IMR-90 (cell line): Measurements from ENCODE around the gene CARM1. TPM values are rescaled to one million over a fixed set of nuclear protein-coding genes. Genes with fewer than 3 reads are reported as not detected.
A peak's percentile ranks its signal among the peaks of the same experiment; 100 is the strongest.

ENCODE experiments used
- ATAC-seq: fragments of 200-7000 bp; cut with Tn5 transposase; 2 replicates; pipeline ENCODE4 v1.9.1; 2020; ENCODE audit warnings: low read depth, mild to moderate bottlenecking, moderate library complexity
- BruUV-seq: library from RNA; stranded (reverse); fragments of 400-500 nt; replicated peaks from 2 replicates; lab custom pipeline; 2021; lab: Mats Ljungman, UMichigan
- CTCF ChIA-PET: fragments of 300-600 bp; formaldehyde crosslinking; extraction: SDS; loops from one replicate; lab custom pipeline; 2021; ENCODE audit warnings: antibody characterized with exemption; lab: Yijun Ruan, JAX
- POLR2A ChIA-PET: fragments of 300-600 bp; sonication (Branson Sonifier 250); formaldehyde crosslinking; loops from one replicate; lab custom pipeline; 2022; ENCODE audit warnings: antibody characterized with exemption; ENCODE audit not compliant: unreplicated experiment; lab: Charles Lee
- DNase-seq: peaks from one replicate; pipeline ENCODE4 v3.0.0; 2013
- H2AFZ ChIP-seq: replicated peaks from 2 replicates; pipeline ENCODE3; 2013; ENCODE audit warnings: low read length, mild to moderate bottlenecking; ENCODE audit not compliant: poor library complexity
- H2AK5ac ChIP-seq: 2 replicates; pipeline ENCODE4 v1.6.1; 2013; ENCODE audit warnings: low read depth, low read length, inconsistent platforms
- H2AK9ac ChIP-seq: replicated peaks from 2 replicates; pipeline ENCODE3; 2013; ENCODE audit warnings: mild to moderate bottlenecking, low read depth, low read length, moderate library complexity; ENCODE audit not compliant: poor library complexity
- H2BK120ac ChIP-seq: 2 replicates; pipeline ENCODE4 v1.6.1; 2013; ENCODE audit warnings: low read depth, low read length, inconsistent platforms
- H2BK15ac ChIP-seq: 3 replicates; pipeline ENCODE4 v1.6.1; 2013; ENCODE audit warnings: low read depth, low read length, inconsistent platforms
- H2BK20ac ChIP-seq: 2 replicates; pipeline ENCODE4 v1.6.1; 2013; ENCODE audit warnings: low read depth, mild to moderate bottlenecking, inconsistent platforms, low read length, moderate library complexity
- H2BK5ac ChIP-seq: 2 replicates; pipeline ENCODE4 v1.6.1; 2013; ENCODE audit warnings: mild to moderate bottlenecking, low read depth, low read length, inconsistent platforms; ENCODE audit not compliant: poor library complexity, severe bottlenecking
- H3K14ac ChIP-seq: replicated peaks from 2 replicates; pipeline ENCODE4 v1.6.1; 2013; ENCODE audit warnings: low read depth, low read length, inconsistent platforms
- H3K18ac ChIP-seq: 2 replicates; pipeline ENCODE4 v1.6.1; 2013; ENCODE audit warnings: low read depth, low read length, control low read depth
- H3K23ac ChIP-seq: 2 replicates; pipeline ENCODE4 v1.6.1; 2013; ENCODE audit warnings: low read depth, low read length, inconsistent platforms
- H3K27ac ChIP-seq: 2 replicates; pipeline ENCODE4 v1.5.1; 2013; ENCODE audit warnings: mild to moderate bottlenecking, control low read depth, low read length; ENCODE audit not compliant: insufficient read depth
- H3K27me3 ChIP-seq: 2 replicates; pipeline ENCODE4 v1.6.1; 2013; ENCODE audit warnings: low read length; ENCODE audit not compliant: control insufficient read depth, insufficient read depth
- H3K36me3 ChIP-seq: 2 replicates; pipeline ENCODE4 v1.6.1; 2013; ENCODE audit warnings: low read length, mixed read lengths; ENCODE audit not compliant: control insufficient read depth, insufficient read depth
- H3K4ac ChIP-seq: 2 replicates; pipeline ENCODE4 v1.6.1; 2013; ENCODE audit warnings: low read depth, low read length, inconsistent platforms
- H3K4me1 ChIP-seq: 2 replicates; pipeline ENCODE4 v1.6.1; 2013; ENCODE audit warnings: low read length, mixed read lengths; ENCODE audit not compliant: control insufficient read depth, insufficient read depth
- H3K4me2 ChIP-seq: 2 replicates; pipeline ENCODE4 v1.6.1; 2013; ENCODE audit warnings: low read depth, mild to moderate bottlenecking, control low read depth, low read length, moderate library complexity
- H3K4me3 ChIP-seq: 2 replicates; pipeline ENCODE4 v1.5.1; 2013; ENCODE audit warnings: low read depth, mild to moderate bottlenecking, control low read depth, low read length, moderate library complexity; ENCODE audit not compliant: insufficient read depth
- H3K56ac ChIP-seq: 2 replicates; pipeline ENCODE4 v1.6.1; 2013; ENCODE audit warnings: low read length, inconsistent platforms; ENCODE audit not compliant: insufficient read depth; ENCODE audit errors: extremely low read depth
- H3K79me1 ChIP-seq, 2 experiments: 2 replicates each; pipeline ENCODE4 v1.6.1; 2013; ENCODE audit warnings: low read length in 2 of 2, inconsistent platforms in 1 of 2, low read depth in 1 of 2
- H3K9ac ChIP-seq: 2 replicates; pipeline ENCODE4 v1.6.1; 2013; ENCODE audit warnings: low read depth, low read length, control low read depth
- H3K9me1 ChIP-seq: 2 replicates; pipeline ENCODE4 v1.6.1; 2013; ENCODE audit warnings: low read length, inconsistent platforms; ENCODE audit not compliant: insufficient read depth
- H3K9me3 ChIP-seq: 2 replicates; pipeline ENCODE4 v1.6.1; 2013; ENCODE audit warnings: low read length; ENCODE audit not compliant: control insufficient read depth, insufficient read depth
- H4K20me1 ChIP-seq: 2 replicates; pipeline ENCODE4 v1.6.1; 2013; ENCODE audit warnings: low read length, inconsistent platforms; ENCODE audit not compliant: insufficient read depth
- H4K5ac ChIP-seq: 2 replicates; pipeline ENCODE4 v1.6.1; 2013; ENCODE audit warnings: mild to moderate bottlenecking, low read depth, low read length, control low read depth
- H4K8ac ChIP-seq, 2 experiments: 2 replicates each; pipeline ENCODE4 v1.6.1; 2013; ENCODE audit warnings: low read depth in 2 of 2, low read length in 2 of 2, control low read depth in 1 of 2, inconsistent platforms in 1 of 2
- H4K91ac ChIP-seq: 2 replicates; pipeline ENCODE4 v1.6.1; 2013; ENCODE audit warnings: low read depth, low read length, inconsistent platforms; ENCODE audit not compliant: insufficient read depth
- BHLHE40 ChIP-seq: fragments of 150-350 bp; IDR thresholded peaks from 2 replicates; pipeline ENCODE4 v1.6.1; 2016; ENCODE audit warnings: mild to moderate bottlenecking, low read depth, low read length
- MXI1 ChIP-seq: IDR thresholded peaks from 2 replicates; pipeline ENCODE4 v1.6.1; 2012; ENCODE audit warnings: low read depth, mild to moderate bottlenecking, low read length, moderate library complexity, borderline replicate concordance
- NFE2L2 ChIP-seq: fragments of 150-350 bp; IDR thresholded peaks from 2 replicates; pipeline ENCODE4 v1.6.1; 2016; ENCODE audit warnings: low read depth, mild to moderate bottlenecking, low read length
- RCOR1 ChIP-seq: IDR thresholded peaks from 2 replicates; pipeline ENCODE4 v1.6.1; 2012; ENCODE audit warnings: mild to moderate bottlenecking, low read length, improper control_type of control experiment; ENCODE audit not compliant: insufficient replicate concordance
- WGBS, 2 experiments: methylation state at CpG; one replicate each; pipeline versions ENCODE4 v1.1.5 to v1.1.7; 2013; ENCODE audit warnings: missing lambda C conversion rate in 2 of 2; ENCODE audit not compliant: insufficient read length in 1 of 2; ENCODE audit errors: extremely low coverage in 2 of 2; 5-methylcytosine and 5-hydroxymethylcytosine counted together
- dilution Hi-C: fragments of 300-500 bp; cut with HindIII; formaldehyde crosslinking; loops from one replicate; pipeline ENCODE4 v1.14.3; 2018; ENCODE audit warnings: low sequenced_read_pairs; ENCODE audit not compliant: unreplicated experiment
- in situ Hi-C: fragments of 300-500 bp; cut with MboI; formaldehyde crosslinking; loops from 3 replicates; pipeline ENCODE4 v1.14.3; 2019; ENCODE audit warnings: low sequenced_read_pairs, inconsistent platforms, mixed read lengths
- intact Hi-C: fragments of 100-400 bp; cut with micrococcal nuclease; formaldehyde crosslinking; loops from 2 replicates; pipeline ENCODE4 v1.10.0; 2022
- polyA plus RNA-seq, 3 experiments: library from polyadenylated mRNA; depleted of rRNA; stranded (reverse); fragments of >200 nt; gene quantifications; 2 replicates each; pipeline ENCODE4 v1.2.3, GENCODE V29; 2012; ENCODE audit warnings: low replicate concordance in 1 of 3
- total RNA-seq: library from RNA; depleted of rRNA; stranded (reverse); fragments of >200 nt; gene quantifications from 2 replicates; pipeline ENCODE4 v1.2.3, GENCODE V29; 2012
- TF ChIP-seq, protein P1 (sequence below): fragments of 150-350 bp; IDR thresholded peaks from 2 replicates; pipeline ENCODE4 v1.6.1; 2017; ENCODE audit warnings: mild to moderate bottlenecking, antibody characterized with exemption, low read length, low read depth
- TF ChIP-seq, protein P2 (sequence below): conservative IDR thresholded peaks from 2 replicates; pipeline ENCODE4 v1.5.1; 2012; ENCODE audit warnings: mild to moderate bottlenecking, low read depth, low read length, improper control_type of control experiment

The CARM1 gene
- total and polyA plus RNA-seq, 2 of the 4 experiments (the other 2 are of a cell fraction) = 20.3 to 67.1 TPM

DNA sequence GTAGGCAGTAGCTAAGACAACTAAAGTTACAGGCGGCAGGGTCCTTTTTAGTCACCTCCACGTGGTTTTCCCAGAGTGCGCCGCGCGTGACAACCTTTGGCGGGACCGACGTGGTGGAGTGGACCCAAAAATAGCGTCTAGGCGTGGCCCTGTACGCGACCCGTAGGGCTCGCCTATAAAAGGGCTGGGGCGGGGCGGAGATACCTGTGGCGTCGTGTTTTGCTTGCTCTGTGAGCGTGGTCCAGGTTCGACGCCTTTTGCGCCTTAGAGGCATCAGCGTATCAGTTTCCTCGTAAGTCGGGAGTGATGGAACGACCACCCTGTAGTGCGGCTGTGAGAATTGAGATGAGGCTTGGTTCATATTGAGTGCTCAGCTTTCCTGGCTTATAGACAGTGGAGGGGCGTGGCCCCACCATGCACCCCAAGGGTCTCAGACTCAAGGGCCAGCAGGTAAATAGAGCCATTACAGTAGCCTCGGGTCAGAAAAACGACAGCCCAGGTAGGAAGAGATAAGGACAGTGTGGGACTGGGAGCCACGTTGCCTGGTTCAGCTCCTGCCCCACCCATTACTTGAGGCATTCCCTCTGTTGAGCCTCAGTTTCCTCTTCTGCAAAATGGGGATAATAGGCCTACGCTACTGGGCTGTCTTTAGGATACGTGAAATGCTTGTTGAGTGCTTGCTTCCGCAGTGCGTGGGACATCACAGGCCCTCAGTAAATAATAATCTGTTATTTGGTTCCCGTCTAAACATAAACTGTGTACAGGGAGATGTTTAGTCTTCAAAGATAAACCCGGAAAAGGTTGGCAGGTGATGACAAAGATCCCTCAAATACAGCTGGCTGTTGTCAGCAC lies 34.6 kb upstream of the CARM1 start:
- peak; percentile 26; the same call in 1 of the 2 replicates for TF ChIP-seq BHLHE40
- TF ChIP-seq, protein P1, sequence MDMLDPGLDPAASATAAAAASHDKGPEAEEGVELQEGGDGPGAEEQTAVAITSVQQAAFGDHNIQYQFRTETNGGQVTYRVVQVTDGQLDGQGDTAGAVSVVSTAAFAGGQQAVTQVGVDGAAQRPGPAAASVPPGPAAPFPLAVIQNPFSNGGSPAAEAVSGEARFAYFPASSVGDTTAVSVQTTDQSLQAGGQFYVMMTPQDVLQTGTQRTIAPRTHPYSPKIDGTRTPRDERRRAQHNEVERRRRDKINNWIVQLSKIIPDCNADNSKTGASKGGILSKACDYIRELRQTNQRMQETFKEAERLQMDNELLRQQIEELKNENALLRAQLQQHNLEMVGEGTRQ = peak; percentile 93
- TF ChIP-seq, protein P2, sequence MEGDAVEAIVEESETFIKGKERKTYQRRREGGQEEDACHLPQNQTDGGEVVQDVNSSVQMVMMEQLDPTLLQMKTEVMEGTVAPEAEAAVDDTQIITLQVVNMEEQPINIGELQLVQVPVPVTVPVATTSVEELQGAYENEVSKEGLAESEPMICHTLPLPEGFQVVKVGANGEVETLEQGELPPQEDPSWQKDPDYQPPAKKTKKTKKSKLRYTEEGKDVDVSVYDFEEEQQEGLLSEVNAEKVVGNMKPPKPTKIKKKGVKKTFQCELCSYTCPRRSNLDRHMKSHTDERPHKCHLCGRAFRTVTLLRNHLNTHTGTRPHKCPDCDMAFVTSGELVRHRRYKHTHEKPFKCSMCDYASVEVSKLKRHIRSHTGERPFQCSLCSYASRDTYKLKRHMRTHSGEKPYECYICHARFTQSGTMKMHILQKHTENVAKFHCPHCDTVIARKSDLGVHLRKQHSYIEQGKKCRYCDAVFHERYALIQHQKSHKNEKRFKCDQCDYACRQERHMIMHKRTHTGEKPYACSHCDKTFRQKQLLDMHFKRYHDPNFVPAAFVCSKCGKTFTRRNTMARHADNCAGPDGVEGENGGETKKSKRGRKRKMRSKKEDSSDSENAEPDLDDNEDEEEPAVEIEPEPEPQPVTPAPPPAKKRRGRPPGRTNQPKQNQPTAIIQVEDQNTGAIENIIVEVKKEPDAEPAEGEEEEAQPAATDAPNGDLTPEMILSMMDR = no peak
- TF ChIP-seq RCOR1 = no peak
- TF ChIP-seq MXI1 = peak; percentile 54; the same call in 1 of the 2 replicates
- no peak for TF ChIP-seq NFE2L2
- peaks cover 7% of the 10 kb centered on the region; the same call in 1 of the 2 replicates for H3K9me1 ChIP-seq
- peaks cover 25% of the 10 kb centered on the region for H3K36me3 ChIP-seq
- H4K91ac ChIP-seq = peak overlapping the region; percentile 85
- peaks cover 9% of the 10 kb centered on the region for H3K4me1 ChIP-seq
- peak overlapping the region; percentile 98 for H2AFZ ChIP-seq
- H3K23ac ChIP-seq = peak overlapping the region; percentile 63; the same call in 1 of the 2 replicates
- in situ Hi-C loops = no loop called here
- DNase-seq (no peak), ATAC-seq (peak; percentile 28)
- CTCF ChIA-PET = interaction anchor here (0.6 to 1.7 kb wide), 6 partner anchors 22 to 120 kb away, joined by 3 to 7 read pairs (median 5); partner anchors contain the start of gene DNM2
- POLR2A ChIA-PET = interaction anchor here (0.5 to 0.9 kb wide), 4 partner anchors 16 to 29 kb away, joined by 4 to 14 read pairs (median 6); no protein-coding TSS in a partner anchor
- peak overlapping the region; percentile 87 for H3K18ac ChIP-seq
- H3K4me2 ChIP-seq = peak overlapping the region; percentile 75
- peaks cover 11 to 17% of the 10 kb centered on the region in 2 experiments; a peak in 3 of 4 replicates for H3K79me1 ChIP-seq
- peak overlapping the region; percentile 97 for H2AK9ac ChIP-seq
- peak overlapping the region; percentile 81 for H3K4ac ChIP-seq
- no TSS peak for BruUV-seq
- peak overlapping the region; percentile 99 to 100 for H4K8ac ChIP-seq
- H3K9me3 ChIP-seq = peaks cover 5% of the 10 kb centered on the region
- peak overlapping the region; percentile 96 for H4K5ac ChIP-seq
- 0 out of 2 replicates have a peak overlapping the region, but pooled peaks have one; percentile 18 for H2BK20ac ChIP-seq
- H3K4me3 ChIP-seq = peak overlapping the region; percentile 64
- H3K27me3 ChIP-seq = no peaks in the 10 kb centered on the region
- peak overlapping the region; percentile 66 for H3K9ac ChIP-seq
- WGBS, 2 experiments = 14% methylated on average over 25 of the region's 38 CpGs; no CpG with 5 or more reads in 1 of the 2 experiments
- H3K14ac ChIP-seq = peak overlapping the region; percentile 88
- H3K56ac ChIP-seq = peak overlapping the region; percentile 96
- dilution Hi-C loops = no loop called here
- H2AK5ac ChIP-seq = peak overlapping the region; percentile 97
- peak overlapping the region; percentile 96 for H3K27ac ChIP-seq
- peak overlapping the region; percentile 97 for H2BK5ac ChIP-seq
- peak overlapping the region; percentile 54 for H2BK120ac ChIP-seq
- intact Hi-C loops = loop anchor here (1.0 kb wide), 1 partner anchor 28 kb away; no protein-coding TSS in a partner anchor
- no peaks in the 10 kb centered on the region; the same call in 1 of the 2 replicates for H4K20me1 ChIP-seq
- peak overlapping the region; percentile 84; the same call in 2 of the 3 replicates for H2BK15ac ChIP-seq
